Glomerular visceral epithelial cell (primary cell): Measurements from ENCODE around the gene PLD5.
A peak's percentile ranks its signal among the peaks of the same experiment; 100 is the strongest.
"Not testable (repeated sequence)": the region's sequence is repeated elsewhere in the genome, so short reads cannot be mapped to it uniquely, and the experiment has no call there.

Experiments
- DNase-seq: peaks from one replicate; pipeline ENCODE4 v3.0.0-alpha.2; 2016; ENCODE audit errors: extremely low spot score

Gene PLD5

DNA sequence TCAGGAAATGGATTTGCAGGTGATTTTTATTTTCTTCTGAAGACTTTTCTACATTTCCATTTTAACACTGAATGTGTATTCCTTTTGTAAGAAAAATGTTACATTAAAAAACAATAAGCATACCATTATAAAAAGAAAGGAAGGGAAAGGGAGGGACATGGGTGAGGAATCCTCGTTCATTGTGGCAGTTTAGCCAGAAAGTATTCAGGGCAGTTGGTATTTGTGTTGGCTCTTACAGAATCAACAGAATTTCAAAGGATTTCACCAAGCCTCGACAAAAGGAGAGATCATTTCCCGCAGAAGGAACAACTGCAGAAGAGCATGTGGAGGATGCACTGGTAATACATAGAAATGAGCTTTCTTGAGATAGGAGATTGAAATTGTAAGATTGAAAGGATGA, 35.0 kb downstream of the PLD5 start:
- no peak for DNase-seq

DNA sequence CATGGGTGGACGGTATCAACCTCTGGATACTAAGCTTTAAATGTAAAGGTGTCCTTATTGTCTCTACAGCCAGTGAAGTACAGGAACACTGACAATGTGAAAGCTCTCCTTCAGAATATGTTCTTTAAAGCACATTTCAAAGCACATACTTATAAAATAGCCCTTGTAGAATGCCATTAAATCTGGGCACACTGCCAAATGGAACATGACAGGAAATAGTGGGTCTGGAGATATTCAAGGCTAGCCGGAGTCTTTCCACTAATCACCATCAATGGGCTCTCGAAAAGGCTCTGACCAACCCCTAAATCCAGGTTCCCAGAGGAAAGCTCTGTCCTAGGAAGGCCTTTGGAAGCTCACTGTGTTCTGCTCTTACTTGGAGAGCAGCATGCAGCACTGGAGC, 46.6 kb downstream of the PLD5 start:
- DNase-seq: no peak

DNA sequence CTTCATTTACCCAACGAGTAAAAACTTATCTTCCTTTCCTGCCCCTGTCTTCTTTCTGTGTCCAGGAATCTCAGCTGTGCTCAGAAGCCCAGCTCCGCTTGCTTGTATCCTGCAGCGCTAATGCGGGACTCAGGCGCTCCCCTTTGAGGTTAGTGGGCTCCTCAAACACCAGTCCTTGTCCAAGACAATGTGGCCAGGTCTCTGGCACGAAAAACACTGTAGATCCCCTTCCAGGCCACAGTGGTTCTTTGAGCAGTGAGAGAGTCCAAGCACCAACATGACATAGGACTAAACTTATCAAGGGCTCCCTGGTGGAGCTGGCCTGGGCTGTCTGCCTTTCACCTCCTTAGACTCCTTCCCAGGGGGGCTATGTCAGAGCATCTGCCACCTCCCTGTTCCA, 53.7 kb downstream of the PLD5 start:
- no peak for DNase-seq

DNA sequence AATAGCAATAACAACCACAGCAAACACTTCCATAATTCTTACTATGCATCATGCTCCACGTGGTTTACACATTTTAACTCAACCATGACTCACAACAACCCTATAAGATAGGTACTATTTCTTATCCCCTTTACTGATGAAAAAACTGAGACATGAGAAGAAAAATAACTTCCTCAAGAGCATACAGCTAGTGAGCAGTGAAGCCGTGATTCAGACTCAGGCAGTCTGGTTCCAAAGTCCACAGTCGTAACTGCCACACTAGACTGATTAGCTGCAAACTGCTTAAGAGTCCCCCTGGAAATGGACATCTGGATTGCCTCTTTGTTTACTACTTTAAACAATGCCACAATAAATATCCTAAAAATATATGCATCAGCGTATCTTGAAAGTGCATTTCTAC, 55.7 kb downstream of the PLD5 start:
- DNase-seq: no peak

DNA sequence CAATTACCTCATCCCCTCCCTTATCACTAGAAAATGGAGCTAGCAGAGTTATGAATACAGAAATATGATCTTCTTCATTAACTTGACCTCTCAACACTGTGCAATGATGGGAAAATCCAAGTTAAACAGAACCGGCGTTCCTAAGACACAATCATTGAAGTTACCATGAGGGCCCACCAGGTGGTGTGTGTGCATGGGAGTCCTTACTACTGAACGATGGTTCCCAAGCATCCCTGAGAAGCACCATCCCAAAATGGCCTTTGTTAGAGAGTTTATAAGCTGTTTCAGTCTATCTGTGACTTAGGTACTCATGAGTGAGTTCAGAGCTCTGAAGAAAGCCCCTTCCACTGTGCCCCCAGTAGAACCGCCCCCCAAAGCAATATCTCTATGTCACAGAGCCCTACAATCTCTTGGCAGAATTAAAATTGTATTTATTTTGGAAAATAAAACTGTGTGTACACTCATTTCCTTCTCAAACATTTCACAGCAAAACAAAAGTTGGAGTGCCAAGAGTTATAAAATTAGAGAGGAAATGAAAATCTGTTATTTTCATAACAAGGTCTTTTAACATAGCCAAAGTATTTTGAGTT, 56.8 kb downstream of the PLD5 start:
- DNase-seq: peak; percentile 3

DNA sequence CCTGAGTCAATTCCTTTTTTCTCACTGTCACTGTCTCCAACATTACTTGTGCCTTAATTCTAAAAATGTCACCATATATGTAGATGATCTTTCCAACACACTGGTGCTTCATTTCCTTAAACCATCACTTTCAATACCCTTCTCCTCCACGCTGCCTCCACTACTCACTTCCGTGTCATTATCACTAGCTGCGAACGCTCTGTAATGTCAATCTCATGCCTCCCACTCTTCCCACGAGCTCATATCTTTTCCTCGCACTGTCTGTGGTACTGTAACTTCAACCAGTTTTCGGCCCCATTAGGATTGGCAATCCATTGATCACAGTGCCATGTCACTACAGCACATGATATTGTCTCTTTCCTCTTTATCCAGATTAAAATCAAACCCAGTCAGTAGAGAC, 61.6 kb downstream of the PLD5 start:
- no peak for DNase-seq

DNA sequence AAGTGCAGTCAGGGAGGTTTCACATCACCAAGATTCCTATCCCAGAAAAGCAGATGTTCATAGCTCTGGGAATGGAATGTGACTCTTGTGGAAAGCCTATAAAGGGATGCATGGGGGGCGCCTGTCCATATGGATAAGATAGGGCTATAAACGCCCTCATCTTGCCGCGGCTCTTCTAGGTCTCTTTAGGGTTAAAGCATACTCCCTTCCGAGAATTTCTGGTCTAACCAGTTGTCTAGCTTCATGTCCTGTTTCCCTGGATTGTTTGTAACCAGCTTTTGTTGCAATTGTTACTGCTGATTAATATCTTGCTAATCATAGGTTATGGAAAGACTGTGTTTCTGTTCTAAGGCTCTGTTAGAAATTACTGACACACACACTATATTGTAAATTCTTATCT, 64.8 kb downstream of the PLD5 start:
- DNase-seq: not testable (repeated sequence)

DNA sequence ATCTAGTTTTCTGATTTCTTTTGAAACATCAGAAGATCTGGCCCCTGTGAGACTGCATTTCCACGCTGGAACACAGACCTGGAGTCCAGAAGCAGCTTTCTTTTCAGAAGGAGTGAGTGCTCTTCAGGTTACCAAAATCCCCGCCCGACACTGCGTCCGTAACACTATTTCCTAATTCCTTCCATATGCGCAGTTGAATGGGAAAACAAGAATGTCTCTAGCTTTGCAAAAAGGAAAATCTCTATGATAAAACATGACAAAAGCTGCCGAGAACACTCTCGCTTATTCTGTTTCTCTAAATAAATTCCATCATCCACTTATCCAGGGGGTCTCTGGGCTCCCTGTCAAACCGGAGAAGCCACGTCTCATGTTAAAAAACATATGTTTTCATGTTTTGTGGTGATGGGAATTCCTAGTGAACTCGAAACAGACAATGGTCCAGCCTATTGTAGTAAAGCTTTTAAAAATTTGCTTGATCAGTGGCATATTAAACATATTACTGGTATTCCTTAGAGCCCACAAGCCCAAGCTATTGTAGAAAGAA, 67.7 kb downstream of the PLD5 start:
- DNase-seq: no peak

DNA sequence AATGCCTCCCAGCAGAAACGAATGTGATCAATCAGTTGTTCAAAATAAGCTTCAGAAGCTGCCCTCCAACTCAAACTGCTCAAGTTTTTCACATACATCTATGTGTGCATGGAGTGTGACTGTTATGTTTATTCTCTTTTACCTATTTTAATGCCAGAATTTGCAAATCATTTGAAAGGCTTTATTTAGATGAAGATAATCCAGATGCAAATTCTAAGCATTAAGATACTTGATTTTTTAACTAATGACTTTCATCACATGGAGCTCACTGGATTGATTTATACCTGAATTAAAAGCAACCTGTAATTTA, 69.5 kb downstream of the PLD5 start:
- no peak for DNase-seq

DNA sequence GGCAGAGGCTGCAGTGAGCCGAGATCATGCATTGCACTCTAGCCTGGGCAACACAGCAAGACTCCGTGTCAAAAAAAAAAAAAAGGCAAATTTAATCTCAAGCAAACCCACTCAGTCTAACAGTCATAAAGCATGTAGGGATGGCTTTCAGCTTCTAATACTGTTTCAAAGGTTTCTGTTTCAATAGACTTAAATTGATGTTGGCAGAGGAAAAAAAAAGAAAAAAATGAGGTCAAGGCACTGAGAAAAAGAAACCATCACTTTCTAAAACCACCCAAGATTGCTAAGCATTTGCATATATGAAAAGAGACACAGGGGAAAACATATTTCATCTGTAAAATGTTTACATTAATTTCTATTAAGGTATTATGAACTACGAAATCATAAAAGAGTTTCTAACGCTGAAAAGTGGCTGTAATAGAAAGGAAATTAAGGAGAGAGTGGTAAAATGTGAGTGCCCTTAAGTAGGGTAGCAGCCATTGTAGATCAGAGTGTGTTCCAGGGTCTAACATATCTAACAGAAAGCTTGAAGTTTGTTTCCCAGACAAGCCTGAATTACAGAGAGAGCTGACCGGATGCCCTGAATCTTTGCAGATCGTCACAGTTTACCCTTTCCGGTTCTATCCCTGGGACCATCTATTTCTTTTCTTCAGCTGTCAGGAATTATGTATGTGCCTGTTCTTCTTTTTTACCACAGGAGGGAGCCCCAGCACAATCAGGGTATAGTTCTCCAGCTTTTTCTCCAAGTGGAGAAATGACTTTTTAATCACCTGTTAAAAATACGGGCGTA, 70.0 kb downstream of the PLD5 start:
- peak; percentile 14 for DNase-seq

DNA sequence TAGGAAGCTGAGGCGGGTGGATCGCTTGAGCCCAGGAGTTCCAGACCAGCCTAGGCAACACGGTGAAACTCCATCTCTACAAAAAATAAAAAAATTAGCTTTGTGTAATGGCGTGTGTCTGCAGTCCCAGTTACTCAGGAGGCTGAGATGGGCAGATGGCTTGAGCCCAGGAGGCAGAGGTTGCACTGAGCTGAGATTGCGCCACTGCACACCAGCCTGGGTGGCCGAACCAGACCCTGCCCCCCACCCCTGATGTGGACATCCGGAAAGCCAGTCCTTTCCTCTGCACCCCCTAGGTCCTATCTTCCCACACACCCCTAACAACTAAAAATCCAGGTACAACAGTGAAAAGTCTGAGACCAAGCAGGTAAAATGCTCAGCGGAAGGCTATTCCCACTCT, 71.9 kb downstream of the PLD5 start:
- no peak for DNase-seq

DNA sequence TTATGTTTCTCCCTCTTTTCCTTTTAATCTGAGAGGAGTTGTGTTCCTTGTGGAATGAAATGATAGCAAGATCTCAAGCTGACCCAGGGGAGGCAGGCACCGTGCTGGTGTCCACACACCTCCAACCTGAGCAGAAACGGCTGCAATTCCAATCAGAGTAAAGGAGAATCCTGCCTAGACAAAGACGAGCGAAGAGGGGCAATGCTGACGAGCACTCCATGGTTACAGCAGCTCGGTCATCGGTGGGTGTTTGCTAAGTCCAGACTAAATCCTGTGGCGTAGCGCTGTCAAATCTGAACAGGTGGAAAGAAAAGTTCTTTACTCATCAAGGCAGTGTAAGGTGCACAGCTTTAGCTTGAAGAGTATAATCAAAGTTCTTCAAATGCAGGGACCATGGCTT, 74.8 kb downstream of the PLD5 start:
- no peak for DNase-seq

DNA sequence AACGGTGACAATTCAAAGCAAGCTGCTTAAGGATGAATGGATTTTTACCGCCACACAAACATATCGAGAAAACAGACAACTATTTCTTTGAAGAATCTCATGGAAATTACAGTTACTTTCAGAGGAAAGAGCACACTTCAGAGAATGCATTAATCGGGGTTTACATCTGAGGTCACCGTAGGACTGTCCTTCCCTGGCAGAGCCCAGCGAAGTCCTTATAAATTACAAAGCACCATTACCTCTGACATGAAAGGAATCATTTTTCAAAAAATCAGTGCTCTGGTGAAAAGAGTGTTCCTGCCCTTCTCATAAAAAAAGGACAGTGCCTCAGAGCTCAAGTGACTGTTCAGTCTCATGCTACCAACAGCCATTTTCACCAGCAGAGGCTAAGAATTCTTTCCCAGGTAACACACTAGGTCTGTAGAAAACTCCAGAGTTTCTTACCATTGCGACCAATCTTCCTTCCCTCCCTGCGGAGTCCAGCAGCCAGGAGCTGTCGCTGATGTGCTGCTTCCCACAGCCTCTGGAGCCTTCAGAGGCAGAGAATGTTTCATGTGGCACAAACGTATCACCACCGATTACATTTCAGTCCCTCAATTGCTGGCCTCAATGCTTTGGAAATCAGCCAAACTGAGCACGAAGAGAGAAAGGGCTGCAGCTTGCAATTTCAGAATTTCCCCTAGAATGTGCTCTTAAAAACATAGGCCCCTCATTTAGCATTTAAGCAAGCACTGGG, 75.4 kb downstream of the PLD5 start:
- no peak for DNase-seq

DNA sequence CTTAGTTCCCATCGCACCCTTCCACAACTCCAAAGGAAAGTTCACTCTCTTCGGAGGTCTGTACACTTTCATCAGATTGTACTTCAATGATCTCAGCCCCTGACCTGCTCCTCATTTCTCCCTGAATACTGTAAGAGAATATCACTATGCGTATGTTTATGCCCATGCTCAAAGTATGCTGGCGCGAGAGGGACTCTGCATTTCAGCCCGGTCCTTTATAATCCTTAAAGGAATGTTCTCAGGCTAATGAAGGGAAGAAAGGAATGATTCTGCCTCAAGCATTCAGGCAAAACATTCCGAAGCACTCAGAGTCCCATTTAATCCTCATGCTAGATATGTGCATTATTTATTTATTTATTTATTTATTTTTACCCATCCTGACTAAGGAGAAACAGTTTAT, 76.8 kb downstream of the PLD5 start:
- DNase-seq: no peak

DNA sequence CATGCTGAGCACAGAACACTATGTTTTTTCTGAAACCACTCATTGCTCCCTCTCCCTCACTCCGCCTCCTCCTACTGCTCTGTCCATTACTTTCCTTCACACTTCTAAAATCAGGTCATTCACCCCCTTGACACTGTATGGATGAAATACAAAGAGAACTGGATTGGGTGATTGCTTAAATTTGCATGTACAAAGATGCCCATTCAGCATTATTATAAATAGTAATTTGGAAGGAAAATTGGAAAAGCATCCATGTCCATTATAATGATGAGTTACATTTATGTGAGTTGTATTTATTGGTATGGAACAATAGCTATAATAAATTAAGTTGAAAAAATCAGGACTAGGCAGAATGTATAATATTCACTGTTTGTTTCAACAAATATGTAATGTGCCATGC, 83.7 kb downstream of the PLD5 start:
- no peak for DNase-seq

DNA sequence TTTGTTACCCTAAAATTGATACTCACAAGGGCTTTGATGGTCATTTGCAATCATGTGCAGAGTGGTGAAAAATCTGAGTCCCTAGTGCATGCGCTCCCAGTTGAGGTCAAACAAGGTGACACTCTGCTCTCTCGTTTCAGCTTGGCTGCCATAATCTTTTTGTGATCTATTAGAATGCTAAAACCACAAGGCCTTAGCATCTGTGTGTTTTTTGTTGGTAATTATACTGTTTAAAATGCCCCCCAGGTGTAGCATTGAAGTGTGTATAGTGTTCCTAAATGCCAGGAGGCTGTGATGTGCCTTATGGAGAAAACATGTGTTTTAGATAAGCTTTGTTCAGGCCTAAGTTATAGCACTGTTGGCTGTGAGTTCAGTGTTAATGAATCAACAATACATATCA, 89.3 kb downstream of the PLD5 start:
- no peak for DNase-seq

DNA sequence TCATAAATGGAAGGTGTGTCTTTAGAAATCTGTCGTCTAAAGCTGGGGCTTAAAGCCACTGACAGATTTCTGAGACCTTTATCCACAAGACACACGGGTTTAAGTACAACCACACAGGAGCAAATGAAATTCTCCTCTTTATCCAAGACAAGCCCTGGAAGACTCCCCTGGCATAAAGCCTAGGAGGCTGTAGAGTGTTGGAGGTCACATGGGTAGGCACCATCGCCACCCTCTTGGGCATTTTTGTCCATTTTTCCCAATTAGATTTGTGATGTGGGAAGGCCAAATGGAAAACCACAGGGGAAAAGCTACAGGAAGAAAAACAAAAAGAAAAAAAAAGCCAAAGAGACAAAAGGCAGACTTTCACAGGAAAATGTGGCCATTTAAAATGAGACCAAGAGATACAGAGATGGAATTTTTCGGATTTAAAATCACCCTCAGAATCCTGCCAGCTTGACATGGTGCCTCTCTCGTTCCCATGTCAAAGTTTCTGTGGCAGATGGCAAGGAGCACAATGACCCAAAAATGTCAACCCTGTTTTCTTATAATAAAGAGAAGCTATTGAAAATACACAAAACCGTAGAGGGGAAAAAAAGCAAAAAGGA, 91.9 kb downstream of the PLD5 start:
- DNase-seq: no peak

DNA sequence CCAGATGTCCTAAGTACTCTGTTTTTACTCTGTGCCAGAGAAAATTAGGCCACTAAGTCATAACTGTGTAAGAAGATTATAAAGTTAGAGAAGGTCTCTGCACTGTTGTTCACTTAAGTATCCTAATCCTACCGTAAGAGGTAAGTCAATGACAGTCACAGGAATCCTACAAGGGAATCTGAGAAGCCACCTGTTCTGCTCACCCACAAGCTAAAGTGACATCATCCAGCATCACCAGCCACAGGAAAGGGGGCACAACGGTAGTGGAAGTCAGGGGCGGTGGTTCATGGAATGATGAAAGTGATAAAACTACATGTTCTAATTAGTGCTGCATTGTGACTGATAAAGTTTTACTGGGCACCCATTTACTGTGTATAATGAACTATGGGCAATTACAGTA, 92.7 kb downstream of the PLD5 start:
- no peak for DNase-seq

DNA sequence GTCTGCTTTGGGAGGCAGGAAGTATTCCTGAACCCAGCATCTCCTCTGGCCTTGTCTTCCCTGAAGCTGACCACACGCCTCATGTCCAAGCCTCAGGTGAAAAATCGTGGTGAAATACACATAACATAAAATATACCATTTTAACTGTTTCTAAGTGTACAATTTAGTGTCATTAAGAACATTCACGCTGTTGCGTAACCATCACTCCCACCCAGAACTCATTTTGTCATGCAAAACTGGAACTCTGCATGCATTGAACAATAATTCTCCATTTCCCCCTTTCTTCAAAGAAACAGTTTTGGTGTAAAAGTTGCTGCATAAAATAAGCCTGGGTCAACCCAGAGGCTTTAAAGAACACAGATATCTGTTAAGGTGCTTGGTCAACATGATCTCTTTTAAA, 93.5 kb downstream of the PLD5 start:
- DNase-seq: no peak

DNA sequence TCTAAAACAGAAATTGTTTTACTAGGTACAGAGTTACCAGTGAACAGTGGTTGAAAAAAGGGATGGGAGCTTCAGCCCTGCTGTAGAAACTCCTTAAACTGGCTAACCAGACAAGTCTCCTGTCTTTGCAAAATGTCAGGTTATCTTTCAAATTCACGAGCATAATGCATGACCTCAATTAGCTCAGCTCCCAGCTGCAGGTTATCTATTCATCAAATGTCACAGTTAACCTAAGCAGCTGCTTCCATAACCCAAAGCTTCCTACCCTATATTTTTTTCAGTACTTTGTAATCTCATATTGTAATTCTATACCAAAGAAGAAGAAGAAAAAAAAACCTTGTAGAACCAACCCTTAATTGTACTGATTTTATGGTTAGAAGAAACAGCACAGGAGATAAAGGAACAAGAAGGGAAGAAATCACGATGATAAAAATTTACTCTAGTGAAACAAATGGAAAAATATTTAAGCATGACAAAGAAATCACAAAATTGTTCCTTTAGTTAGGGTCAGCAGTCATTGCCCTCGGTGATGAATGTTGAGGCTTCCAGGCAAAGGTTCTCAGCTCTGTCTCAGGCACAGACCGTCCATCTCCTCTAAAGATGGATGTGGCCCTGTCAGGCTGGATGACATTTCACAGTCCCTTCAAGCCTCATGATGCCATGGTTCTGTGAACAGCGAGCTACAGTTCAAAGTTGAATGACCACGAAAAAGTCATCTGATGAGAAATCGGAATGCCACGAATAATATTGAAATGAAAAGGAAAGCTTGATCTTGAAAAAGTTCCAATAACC, 95.9 kb downstream of the PLD5 start:
- no peak for DNase-seq

DNA sequence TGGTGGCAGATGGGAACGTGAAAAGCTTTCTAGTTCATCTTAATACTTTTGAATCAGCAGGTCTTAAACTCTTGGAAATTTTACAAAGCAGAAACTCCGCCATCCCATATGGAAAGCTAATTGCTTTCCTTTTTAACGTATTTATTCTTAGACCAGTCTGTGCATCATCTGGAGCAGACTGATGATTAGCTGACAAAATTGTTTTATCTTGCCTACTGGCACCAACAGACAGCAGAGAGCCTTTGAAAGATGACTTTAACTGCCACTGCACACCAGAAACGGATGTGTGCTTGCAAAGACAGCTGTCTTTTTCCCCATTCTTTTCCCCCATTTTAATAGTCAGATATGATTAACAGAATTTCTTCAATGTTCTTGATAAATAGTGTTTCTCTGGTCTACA, 97.0 kb downstream of the PLD5 start:
- DNase-seq: no peak
